ENCODE results near the gene GDNF. TPM values are rescaled to one million over a fixed set of nuclear protein-coding genes. Genes with fewer than 3 reads are reported as not detected.
"Not testable (repeated sequence)": the region's sequence is repeated elsewhere in the genome, so short reads cannot be mapped to it uniquely, and the experiment has no call there.

GDNF gene, protein sequence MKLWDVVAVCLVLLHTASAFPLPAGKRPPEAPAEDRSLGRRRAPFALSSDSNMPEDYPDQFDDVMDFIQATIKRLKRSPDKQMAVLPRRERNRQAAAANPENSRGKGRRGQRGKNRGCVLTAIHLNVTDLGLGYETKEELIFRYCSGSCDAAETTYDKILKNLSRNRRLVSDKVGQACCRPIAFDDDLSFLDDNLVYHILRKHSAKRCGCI
- total RNA-seq (2014; rRNA removed; shearing (Covaris generic)), result 1.7 and 1.8 TPM in 2 replicates

DNA sequence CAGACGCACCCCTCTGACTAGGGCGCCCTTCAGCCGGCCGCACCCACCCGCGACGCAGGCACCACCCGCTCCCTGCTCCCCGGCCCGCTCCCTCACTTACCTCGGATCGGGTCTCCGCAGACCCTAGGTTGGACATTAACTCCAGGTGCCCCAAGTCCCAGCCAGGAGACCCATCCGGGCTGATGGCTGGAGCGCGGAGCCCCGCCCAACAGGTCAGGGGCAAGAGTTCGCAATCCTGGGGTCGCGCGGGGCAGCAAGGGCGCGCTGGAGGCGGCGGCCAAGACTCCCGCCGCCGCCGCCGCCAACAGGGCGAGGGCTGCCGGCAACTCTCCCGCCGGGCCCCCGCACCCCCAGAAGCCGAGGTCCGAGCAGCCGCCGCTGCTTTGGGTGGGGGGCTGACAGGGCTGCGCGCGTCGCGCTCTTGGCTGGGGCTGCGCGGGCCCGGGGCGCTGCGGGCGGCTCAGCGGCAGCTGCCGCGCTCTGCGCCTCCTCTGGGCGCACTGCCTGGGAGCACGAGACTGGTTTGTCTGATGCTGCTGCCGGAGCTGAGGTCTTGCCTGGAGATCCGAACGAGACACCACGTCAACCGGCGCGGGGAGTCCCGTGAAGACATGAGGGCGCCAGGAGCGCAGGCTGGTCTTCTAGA is at the start of gene GDNF:
Gene GDNF, minus strand, starts transcription at position 635 of the 646 bp plus-strand sequence. CDS start 5,245 bp downstream, outside the sequence.
- DNase-seq (ENCODE audit: low read depth), result peak; percentile 69

DNA sequence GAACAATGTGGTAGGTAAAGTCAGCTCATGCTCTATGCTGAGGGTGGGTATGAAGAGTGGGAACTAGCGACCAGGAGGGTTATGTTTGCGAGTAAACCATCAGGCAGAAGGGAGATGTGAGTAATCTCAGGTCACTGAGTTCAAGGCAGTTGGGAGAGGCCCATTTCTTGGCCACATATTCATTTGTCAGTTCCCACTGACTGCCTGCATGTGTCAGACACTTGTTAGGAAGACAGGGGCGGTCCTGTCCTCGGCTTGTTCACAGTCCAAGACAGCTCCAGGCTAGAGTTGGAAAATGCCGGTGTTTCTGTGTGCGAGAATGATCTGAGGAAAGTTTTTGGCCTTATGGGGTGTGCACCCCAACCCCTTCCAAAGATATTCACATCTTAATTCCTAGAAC is 48.6 kb upstream of the GDNF start:
- DNase-seq (ENCODE audit: low read depth), result peak; percentile 58

DNA sequence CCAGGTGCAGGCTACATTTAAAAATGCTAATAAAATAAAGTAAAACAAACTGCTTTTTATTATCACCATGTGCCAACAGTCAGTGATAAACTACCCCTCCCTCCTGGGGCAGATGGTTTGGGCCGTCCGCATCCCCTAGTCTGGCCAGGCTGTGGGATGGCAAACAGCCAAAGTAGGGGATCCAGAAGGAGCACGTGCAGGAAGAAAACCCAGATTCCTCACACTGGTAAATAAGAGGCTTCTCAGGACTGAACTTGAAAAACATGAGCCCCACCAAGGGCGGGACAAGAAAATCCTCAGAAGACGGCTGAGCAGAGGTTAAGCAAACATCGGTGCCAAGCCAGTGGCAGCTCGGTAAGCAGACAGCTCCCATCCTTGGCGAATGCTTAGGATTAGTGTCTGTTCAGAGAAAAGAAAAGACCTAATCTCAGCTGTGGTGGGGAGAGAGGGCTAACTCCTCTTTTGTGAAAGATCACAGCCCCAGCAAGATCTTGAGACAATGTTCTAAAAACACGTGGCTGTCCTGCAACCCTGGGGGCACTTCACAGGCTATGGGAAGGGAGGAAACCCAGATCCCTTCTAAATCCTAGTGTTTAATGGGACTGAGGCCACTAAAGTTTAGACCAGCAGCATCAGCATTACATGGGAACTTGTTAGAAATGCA is 46.5 kb upstream of the GDNF start:
- no peak for DNase-seq (ENCODE audit: low read depth)

DNA sequence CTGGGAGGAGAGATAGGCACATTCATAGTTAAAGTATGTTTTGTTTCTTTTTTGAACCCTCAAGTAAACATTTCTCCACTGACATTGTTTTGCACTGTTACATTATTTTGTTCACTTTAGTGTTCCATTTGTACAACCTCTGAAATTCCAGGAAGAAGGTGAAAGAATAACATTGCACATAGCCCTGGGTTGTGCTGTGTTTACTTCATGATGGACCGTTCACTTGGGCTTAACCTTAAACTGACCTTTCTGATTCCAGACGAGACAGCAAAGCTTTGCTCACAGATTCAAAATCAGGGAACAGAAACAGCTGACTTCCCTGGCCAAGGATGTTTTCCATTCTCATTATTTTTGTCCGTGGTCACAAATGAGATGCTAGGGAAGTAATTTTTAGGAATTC is 42.8 kb upstream of the GDNF start:
- DNase-seq (ENCODE audit: low read depth), result no peak

DNA sequence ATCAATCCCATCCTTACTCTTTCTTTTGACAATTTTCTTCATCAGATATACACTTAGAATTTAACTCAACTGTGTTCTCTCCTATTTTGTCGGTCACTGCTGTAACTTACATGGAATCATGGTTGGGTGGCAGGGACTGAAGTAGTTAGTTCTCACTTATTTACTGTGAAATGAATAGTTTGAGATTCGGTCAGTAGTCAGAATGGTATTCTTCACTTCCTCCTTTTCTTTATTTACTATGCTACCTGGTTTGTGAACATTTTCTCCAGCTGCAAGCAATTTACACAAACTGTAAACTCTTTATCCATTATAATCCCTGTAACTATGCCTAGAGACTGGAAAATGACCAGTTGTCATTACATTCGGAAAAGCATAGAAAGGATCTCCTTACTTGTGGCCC is 41.5 kb upstream of the GDNF start:
- DNase-seq (ENCODE audit: low read depth), result no peak

DNA sequence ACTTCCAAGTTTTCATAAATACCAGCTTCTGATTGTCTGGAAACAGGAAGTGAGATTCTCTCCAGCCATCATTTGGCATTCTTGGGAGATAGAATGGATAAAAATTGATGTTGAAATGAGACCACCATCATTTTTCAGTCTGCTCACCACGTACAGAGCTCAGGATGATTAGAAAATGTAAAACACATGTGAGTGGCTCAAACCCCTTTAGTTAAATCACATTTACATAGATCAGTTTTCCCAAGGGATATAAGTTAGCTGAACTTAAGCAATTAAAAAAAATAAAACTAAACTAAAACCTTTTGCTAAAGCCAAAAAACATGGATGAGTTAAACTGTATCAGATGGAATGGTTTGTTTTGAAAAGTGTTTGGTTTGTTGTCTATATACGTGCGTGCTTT is 37.1 kb upstream of the GDNF start:
- DNase-seq (ENCODE audit: low read depth), result no peak

DNA sequence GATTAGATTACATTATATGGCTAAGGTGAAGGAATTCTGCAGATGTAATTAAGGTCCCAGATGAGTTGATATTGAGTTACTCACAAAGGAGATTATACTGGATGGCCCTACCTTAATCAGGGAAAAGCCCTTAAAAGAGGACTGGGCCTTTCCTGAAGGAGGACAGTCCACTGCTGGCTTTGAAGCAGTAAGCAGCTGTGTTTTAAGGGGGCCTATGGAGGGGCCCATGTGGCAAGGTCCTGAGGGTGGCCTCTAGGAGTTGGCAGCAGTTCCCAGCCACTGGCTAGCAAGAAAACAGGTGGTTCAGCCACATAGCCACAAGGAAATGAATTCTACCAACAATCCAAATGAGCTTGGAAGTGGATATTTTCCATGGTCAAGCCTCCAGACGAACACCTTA is 36.4 kb upstream of the GDNF start:
- no peak for DNase-seq (ENCODE audit: low read depth)

DNA sequence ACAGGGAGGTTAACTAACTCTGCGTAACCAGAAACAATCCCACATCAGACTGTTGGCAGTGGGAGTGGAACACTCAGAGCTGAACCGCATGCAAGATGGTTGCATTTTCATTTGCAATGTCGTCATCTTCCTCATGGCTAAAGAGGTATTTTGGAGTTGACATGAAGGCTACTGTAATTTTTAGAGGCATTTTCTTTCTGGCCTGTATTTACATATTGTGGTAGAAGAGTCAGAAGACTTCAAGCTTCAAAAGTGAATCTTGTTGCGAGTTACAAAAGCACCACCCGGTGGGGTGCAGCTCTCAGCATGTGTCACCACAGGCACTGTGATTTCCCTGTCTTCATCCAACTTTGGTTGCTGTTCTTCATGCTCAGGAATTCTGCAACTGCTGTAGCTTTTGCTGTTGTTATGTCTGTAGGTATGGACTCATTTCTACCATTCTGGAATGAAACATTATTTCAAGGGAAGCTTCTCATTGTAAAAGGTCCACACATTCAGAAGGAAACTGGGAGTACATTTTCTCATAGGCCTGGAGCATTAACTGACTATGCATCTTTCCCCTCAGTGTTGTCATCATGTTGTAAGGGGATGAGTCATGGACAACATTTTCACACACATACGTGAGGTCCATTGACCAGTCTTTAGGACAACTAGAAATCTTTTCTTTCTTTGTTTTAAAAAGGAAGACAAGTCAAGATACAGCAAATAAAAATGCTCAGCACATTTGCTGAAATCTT is 35.4 kb upstream of the GDNF start:
- DNase-seq (ENCODE audit: low read depth), result peak; percentile 39

DNA sequence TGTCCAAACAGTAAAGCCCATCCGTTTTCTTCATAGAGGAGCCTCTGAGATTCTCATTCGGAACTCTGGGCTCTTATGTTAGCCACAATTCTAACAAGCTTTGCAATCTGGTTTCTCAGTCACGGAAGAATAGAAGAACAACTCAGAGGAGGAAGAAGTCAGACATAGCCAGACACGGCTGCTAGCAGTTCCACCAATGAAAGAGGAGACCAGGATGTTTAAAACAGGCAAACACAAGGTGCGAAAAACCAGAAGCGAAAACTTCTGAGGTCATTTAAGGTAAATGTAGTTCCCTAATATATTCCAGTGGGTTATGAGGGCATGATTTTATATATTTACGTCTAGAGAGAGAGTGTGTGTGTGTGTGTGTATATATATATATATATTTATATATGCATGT is 34.1 kb upstream of the GDNF start:
- no peak for DNase-seq (ENCODE audit: low read depth)

DNA sequence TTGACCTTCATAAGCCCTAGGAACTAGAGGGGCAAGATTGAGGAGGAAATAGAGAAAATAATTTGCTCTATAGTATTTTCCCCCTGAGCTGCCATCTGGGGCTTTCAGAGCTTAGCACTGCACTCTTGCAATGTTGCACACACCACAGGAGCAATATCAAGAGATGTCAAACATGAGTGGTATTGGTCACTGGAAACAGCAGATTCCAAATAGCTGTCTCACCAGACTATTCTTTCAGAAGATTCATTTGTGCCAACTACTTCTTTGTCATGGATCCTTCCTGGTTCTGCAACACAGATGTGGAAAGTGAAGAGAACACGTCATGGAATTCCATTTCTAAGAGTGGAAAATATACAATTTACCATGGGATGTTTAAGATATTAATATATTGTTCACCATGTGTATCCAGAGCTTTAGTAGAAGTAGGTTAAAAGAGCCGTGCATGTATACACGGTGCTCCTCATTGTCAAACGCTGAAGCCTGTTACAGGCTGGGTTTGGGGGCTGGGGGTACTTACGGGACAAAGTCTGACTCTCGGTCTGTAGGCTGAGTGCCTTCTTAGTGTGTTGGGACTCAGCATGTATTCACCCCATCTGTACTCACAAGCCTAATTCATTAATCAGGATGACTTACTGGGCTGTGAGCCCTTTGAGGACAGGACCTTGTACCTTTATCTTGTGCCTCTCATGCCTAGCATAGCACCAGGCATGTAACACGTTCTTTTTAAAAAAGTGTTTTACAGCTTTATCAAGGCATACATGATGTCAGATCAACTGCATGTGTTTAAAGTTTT is 31.4 kb upstream of the GDNF start:
- peak; percentile 9 for DNase-seq (ENCODE audit: low read depth)

DNA sequence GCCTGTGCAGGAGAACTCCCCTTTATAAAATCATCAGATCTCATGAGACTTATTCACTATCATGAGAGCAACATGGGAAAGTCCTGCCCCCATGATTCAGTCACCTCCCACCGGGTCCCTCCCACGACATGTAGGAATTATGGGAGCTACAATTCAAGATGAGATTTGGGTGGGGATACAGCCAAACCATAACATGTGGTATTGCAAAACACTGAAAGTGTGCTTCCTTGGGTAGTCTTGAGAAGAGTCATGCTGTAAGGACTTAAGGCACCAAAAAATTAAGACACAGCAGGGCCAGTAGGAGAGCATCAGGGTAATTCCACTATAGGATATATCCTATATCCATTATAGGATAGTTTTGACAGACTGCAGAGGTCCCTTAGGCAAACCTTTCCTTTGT is 29.4 kb upstream of the GDNF start:
- DNase-seq (ENCODE audit: low read depth), result no peak

DNA sequence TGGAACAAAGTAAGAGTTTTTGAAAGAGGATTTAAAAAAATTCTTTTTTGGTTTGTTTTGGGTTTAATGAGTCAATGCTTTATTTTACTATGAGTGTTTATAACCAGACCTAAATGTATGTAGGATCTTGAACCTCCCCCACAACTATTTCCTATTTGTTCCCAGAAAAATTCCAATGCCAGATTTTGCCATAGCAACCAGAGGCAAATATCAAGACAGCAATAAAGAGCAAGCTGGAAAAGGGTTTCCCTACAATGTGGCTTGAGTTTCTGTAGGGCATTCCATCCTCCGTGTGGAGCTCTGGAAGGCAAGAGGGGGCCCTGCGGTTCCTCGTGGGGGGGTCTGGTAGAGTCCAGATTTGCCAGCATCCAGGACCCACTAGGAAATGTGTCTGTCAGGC is 27.8 kb upstream of the GDNF start:
- no peak for DNase-seq (ENCODE audit: low read depth)

DNA sequence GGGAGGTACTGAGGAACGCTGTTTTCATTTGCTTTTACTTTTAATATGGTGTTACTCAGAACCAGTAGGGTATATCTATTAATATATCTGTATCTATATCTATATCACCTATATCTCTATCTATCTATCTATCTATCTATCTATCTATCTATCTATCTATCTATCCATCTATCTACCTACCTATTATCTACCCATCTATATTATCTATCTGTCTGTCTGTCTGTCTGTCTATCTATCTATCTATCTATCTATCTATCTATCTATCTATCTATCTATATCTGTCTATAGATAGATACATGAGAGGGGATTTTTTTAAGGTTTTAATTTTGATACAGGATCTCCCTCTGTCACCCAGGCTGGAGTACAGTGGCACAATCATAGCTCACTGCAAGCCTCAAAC is 23.1 kb upstream of the GDNF start:
- not testable (repeated sequence) for DNase-seq (ENCODE audit: low read depth)

DNA sequence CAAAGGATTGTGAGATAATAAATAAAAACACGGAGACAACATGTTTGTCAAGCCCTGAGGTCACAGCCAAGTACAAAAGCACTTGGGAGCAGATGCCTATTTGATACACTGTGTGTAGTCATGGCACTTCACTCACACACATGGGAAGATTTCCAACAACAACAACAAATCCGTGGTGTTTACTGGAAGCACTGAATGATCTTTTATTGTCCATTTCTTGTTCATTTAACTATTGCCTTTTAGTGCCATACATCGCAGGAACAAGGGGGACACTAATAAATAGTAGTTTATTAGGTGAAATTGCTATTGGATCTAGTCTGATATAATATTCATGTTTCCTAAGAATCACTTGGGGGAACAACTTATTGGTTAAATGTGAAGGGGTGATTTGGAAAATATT is 20.4 kb upstream of the GDNF start:
- DNase-seq (ENCODE audit: low read depth), result no peak

DNA sequence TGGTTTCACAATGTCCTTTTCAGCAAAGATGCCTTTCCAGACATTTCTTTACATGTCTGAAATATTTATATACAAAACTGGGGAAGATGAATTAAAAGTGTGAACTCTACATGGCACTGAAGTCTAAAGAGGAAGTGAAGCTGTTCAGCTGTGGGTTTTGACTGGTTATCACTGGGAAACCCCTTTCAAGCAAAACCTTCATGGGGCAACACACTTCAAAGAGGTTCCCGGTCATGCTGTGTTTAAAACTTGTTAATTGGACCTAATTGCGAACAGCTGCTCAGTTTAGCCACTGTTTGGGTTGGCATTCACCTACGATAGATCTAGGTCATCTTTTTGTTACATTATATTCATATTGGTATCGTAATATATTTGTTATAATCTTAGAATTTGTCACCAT is 20.0 kb upstream of the GDNF start:
- no peak for DNase-seq (ENCODE audit: low read depth)

DNA sequence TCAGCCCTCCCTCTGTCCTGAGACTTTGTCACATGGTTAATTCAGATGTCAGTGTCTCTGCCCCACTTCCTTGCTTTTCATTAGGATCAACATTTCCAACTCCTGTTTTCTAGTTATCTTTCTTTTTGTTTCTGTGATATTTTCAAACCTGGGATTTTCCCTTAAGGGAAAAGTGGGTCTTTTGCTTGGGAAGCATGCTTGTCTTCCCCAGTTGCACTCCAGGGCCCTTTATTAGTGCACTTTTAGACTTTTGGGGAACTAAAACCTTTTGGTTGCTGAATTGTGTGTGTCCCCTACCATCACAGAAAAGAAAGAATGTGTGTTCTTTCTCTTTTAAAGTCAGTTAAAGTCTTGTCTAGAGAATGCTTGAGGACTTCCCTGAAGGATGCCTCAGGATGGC is 18.4 kb upstream of the GDNF start:
- no peak for DNase-seq (ENCODE audit: low read depth)

DNA sequence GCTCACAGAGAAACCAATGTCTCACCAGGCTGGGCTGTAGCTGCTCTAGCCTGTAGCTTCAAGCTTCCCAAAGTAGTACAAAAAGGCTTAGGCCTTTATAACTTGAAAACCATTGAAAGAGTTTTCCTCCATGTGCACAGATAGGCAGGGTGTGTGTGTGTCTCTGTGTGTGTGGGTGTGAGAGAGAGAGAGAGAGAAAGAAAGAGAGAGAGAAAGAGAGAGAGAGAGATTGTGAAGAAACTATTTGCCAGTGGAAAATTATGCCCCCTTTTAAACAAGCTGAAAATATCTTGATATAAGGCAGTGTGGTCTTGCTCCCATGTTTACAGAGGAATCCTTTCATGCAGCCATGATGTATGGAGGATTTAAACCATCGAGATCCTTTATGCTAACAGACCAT is 17.9 kb upstream of the GDNF start:
- no peak for DNase-seq (ENCODE audit: low read depth)

DNA sequence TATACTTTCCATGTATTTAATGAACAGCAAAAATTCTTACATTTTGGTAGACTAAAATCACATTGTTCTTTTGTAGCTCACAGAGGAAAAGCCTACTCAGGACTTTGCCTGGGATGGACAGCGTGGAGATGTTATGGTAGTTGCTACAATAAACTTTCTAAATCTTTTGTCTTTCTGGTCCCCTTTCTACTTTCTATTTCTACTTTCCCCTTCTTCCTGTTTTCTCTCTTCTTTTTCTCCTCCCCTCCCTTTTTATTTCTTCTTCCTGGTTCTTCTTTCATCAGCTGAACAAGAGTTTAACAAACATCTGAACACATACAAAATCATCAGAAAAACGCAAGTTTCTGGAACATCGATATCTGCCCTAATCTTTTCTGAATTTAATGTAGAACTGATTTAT is 15.6 kb upstream of the GDNF start:
- no peak for DNase-seq (ENCODE audit: low read depth)

DNA sequence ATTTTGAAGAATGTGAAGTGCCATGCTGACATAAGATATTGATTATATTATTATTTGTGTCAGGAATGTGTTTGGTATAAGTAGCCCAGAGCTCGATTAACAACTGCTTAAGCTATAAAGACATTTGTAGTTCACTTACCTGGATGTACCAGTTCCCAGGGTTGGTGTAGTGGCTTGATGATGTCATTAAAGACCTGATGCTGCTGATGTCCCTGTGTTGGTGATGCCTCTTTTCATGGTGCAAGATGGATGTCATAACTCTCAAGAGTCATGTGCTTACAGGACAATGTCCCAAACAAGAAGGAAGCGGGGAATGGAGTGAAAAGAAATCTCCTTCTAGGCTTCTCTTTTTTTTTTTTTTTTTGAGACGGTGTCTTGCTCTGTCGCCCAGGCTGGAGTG is 11.5 kb upstream of the GDNF start:
- DNase-seq (ENCODE audit: low read depth), result no peak

DNA sequence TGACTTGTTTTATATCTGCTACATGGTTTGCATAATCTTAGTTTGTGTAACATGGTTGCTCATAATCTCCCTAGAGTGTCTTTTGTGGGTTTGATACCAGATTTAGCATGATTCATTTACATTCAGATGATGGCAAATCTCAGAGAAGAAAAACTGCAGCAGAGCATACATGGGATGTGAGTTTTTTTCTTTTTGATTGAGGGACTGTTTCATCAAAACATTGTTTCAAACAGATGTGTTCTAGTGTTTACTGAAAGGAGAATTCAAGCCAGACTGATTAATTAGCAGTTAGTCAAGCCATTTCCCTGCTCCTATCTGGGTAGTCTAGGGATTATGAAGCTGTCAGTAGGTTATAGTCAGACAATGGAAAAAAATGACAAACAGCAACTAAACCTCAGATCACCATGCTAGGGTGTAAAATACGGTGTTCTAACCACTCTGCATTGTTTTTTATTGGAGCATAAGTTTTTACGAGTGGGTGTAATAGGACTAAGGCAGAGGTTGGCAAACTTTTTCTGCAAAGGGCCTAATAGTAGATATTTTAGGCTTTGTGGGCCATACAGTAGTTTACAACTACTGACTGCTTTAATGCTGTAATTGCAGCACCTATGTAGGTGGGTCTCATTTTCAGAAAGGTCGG is 10.5 kb upstream of the GDNF start:
- DNase-seq (ENCODE audit: low read depth), result no peak

DNA sequence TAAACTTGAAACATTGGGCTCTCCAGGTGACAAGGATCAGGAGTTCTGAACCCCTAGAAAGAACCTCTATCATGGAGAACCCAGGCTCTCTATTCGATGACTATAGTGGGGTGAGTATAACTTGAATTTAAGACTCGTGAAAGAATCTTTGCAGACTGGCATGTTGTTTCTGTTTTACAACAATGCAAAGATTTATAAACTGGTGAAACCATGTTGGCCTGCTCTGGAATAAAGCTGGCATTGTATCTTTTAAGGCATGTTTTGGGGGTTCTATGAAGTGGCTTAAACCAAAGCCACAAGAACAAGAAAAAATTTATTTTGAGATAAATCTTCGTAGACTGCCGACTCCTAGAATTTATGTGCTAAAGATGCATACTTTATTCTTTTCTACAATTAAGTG is 9.8 kb upstream of the GDNF start:
- no peak for DNase-seq (ENCODE audit: low read depth)

Data from Daoy (cell line).